ENCODE results near the gene COPS4. TPM values are rescaled to one million over a fixed set of nuclear protein-coding genes. Genes with fewer than 3 reads are reported as not detected.
A peak's percentile ranks its signal among the peaks of the same experiment; 100 is the strongest.

The COPS4 gene
- total and polyA plus RNA-seq, 2 of the 8 experiments (the other 6 are each of a cell fraction or from before 2014, with no cell fraction given): 14.9 to 28.3 TPM

GRCh38 chr4:83012200-83012686 lies 22.7 kb upstream of the COPS4 start (continued):
- TF ChIP-seq SAP30 (IDR thresholded peaks at IDR 0.05; ENCODE audit: insufficient read depth, insufficient replicate concordance, low read length) (peak; percentile 81), SIRT6 (IDR thresholded peaks at IDR 0.05; ENCODE audit: low read length) (no peak), BCL11A (IDR thresholded peaks at IDR 0.05; ENCODE audit: low read depth in 2 of 2, low read length in 2 of 2) (no peak), BRCA1 (IDR thresholded peaks at IDR 0.05; ENCODE audit: low read depth, low read length) (no peak), KDM1A (IDR thresholded peaks at IDR 0.05; ENCODE audit: borderline replicate concordance, low read length) (no peak), ASH2L (IDR thresholded peaks at IDR 0.05; ENCODE audit: low read length) (no peak), ZNF274 (IDR thresholded peaks at IDR 0.05; ENCODE audit: borderline replicate concordance, extremely low read depth, low read length) (no peak), CBX5 (IDR thresholded peaks at IDR 0.05; ENCODE audit: low read depth, low read length) (no peak), CEBPB (IDR thresholded peaks at IDR 0.05; ENCODE audit: low read depth, low read length) (no peak), JUND (IDR thresholded peaks at IDR 0.05; ENCODE audit: low read length) (no peak), SIN3A (conservative IDR thresholded peaks at IDR 0.05 in 1 of 2, IDR thresholded peaks at IDR 0.05 in 1 of 2; ENCODE audit: low read depth in 1 of 2, low read length in 2 of 2) (peak in 1 of 2 experiments; percentile 74; a peak in 3 of 4 replicates), TBP (IDR thresholded peaks at IDR 0.05; ENCODE audit: low read depth, low read length) (no peak), E2F6 (IDR thresholded peaks at IDR 0.05) (no peak)
